GM18861 (cell line): ENCODE measurements around the gene MYLK4.

ENCODE experiments used
- ATAC-seq: cut with Tn5 transposase; IDR thresholded peaks from one replicate; pipeline ENCODE4 v1.9.1; 2021; ENCODE audit not compliant: unreplicated experiment

MYLK4 gene

DNA sequence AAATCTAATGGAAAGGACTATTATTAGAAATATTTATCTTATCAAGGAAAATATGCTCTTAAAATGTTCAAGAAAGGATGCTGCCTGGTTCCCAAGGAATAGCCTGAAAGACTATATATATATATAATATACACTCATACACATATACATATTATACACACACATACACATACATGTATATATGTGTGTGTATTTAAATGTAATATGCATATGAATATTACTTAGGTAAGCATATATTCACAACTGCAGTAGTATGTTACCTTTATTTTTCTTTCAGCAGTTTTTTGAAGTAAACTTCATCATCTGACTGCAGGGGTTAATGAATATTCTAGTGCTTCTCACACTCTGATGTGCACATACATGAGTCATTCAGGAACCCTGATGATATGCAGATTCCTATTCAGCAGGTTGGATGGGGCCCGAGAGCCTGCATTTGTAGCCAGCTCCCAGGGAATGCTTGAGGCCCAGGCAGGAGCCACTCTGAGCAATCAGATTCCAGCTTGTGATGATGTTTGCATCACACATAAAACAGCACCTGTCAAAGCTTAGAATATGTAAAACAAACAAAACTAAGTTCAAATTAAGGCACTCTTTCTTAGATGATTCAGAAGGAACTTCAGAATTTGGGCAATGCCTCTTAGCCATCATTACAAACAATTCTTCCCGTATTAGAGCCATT, 16.1 kb downstream of the MYLK4 start:
- ATAC-seq: no peak

DNA sequence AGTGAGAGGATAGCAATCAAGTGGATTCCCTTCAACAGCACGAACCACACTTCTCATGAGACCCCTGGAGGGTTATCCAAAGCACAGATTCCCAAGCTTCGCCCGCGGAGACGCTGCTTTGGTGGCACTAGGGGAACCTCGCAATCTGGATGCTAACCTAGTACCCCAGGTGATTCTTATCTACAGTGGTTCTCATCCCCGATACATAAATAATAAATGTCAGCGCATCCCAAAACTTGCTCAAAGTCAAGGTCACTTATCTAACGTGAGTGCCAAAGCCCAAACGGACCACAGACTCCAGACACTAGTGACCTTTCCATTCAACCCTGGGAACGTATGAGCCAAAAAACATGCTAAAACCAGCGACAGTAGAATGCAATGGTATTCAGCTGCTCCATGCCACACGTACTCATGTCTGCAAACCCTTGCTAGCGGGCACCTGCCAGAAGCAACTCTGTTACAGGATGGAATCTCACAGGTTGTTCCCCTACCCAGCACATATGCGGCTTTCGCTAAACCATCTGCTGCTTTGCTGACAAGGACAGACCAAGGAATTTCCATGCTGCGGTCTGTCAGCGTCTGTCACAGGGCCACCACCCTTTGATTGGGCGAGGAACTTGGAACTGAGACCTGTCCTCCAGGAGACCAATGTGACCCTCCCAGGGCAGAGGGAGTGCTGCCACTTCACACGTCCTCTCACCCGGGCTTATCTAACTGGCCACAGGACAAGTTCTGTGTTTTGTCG, 16.8 kb downstream of the MYLK4 start:
- ATAC-seq: no peak

DNA sequence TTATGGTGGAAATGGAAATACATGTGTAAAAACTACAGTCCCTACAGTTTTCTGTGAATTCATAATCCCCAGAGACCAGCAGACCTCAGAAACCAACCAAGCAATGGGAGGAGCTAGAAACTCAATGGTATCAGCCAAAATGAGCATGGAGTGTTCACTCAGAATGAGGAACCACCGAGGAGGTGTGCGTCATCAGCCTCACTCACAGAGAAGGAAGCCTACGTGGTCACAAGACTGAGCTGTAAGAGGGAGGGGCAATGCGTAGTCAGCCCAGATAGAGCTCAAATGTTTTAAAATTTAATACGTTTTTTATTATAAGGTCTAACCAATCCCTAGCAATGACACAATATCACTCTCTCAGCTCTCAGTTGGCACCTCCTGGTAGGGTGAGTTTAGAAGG, 17.4 kb downstream of the MYLK4 start:
- ATAC-seq: peak; percentile 95

DNA sequence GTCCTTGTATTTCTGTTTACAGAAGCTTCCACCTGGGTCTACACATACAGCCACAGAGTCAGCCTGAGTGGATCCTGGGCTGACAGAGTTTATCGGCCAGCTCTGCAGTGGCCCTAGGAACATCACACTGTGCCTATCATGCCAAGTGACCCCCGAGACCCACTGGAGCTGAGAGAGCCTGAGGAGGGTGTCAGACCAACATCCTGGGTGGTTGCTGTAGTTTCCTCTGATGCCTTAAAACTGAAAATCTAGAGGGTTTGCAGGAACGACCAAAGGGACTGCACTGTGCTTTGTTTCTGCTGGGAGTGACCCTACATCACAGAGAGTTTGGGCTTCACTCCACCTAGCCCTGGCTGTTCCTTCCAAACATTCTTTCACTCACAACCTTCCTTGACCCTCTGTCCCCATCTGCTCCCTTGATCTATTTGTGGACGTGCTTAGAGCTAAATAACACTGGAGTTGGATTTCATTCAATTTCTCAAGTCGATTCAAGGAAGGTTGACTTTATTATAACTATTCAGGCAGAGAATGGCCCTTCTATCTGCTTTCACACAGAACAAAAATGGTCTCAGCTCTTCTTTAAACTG, 18.1 kb downstream of the MYLK4 start:
- no peak for ATAC-seq

DNA sequence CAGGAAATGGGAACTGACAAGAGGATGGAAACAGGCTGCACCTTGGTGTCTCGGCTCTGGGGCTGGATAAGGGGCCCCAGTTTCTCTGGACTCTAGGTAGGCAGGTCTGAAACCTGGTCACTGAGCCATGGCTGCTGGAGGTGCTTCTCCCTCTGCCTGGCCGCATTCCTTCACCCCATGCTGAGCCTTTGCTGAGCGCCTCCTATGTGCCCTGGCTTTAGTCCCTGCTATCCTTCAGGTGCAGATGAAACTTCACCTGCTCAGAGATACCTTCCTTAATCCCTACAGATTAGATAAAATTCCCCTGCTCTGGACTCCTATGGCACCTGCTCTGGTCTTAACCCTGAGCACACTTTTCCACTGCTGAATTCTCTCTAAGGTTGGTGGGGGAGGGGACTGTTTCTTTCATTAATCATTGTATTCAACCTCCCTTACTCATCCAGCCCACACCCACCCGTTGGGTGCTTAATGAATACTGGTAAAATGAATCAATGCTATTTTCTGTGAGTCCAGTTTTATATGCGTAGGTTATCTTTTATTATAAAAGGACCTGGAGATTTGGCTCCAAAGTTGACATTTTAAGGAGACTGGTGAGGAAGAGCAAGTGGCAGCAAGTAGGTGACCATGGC, 19.3 kb downstream of the MYLK4 start:
- no peak for ATAC-seq

DNA sequence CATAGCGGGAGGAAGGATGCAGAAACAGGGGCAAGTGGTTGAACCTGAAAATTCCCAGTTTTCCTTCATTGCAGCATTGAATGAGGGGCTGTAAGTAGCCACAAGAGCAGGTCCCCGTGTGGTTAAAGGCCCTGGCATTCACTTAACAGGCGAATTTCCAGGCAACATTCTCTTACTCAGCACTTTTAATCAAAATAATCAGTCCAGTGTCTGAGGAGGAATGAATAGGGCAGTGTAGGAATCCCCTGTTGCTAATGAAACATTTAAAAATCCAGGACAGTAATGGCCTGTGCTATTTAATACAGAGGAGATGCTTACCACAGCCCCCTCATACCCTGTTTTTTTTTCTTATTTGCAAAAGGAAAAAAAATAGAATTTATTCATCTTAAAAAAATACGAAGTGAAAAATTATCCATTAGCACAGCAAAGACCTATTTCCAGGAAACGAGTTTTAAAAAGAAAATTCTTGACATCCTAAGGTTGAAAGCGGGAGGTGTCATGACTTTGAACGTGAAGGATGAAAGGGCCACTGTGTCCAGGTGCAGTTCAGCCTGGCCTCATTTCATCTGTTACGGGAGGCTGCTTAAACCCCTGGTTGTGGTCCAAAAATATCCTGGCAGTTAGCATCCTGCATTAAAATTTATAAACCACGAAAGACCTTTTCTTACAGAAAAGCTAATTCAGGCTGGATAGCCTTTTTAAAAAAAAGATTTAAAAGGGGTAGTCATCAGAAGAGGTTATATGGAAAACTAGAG, 20.2 kb downstream of the MYLK4 start:
- ATAC-seq: no peak

DNA sequence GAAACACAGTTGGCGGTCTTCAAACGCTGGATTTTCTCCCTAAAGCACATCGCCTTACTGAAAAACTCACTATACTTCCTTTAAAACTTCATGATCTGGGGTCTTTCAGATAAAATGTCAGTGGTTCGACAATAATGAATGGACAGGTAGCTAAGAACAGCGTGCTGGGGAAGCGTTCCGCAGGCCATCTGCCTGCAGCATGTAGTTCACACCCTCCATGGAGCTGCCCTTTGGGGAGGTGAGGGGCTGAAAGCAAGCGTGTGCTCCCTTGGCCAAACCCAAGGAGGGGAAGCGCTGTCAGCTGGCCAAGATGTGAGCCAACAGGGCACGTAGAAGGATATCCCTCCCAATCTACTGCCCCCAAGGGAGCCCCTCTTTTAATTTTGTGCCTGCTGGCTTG, 20.8 kb downstream of the MYLK4 start:
- no peak for ATAC-seq

DNA sequence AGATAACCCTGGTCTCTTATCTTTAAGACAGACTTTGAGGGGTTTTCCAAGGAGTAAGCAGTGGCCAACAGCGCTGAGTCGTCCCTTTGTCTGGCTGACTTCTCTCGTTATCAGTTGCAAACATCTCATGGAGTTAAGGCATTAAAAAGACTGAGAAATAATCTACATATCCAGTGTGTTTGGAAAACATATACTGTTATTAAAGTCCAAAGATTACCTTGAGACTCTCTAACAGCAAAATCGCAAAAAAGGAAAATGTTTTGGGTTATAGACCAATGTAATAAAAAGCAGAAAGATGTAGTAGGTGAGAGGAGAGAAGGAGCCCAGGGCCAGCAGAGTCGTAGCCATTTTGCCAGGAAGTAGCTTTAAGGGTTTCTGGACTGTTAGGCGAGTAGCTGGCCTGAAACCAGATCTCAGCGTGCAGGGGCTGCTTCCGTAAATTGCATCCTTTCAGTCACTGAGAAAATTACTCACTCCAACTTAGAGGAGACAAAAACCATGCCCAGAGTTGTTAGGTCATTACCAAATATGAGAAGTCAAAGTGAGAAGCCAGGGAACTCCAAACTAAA, 24.6 kb downstream of the MYLK4 start:
- ATAC-seq: peak; percentile 82

DNA sequence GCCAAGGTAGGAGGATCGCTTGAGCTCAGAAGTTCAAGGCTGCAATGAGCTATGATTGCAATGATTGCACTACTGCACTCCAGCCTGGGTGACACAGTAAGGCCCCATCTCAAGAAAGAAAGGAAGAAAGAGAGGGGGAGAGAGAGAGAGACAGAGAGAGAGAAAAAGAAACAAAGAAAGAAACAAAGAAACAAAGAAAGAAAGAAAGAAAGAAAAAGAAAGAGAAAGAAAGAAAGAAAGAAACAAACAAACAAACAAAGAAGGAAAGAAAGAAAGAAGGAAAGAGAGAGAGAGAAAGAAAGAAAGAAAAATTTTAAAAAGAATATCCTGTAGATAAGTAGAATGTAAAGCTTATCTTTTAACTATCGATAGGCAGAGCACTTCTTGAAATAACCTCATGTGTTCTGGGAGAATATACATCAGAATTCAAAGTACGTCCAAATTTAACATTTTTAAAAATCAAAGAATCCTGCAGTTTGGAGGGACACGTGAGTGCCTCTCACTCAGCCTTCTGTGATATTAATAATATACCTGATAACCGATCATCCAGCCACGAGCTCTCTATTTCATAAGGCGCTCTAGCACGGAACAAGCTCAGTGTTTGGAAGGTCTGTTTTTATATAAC, 25.2 kb downstream of the MYLK4 start:
- no peak for ATAC-seq

DNA sequence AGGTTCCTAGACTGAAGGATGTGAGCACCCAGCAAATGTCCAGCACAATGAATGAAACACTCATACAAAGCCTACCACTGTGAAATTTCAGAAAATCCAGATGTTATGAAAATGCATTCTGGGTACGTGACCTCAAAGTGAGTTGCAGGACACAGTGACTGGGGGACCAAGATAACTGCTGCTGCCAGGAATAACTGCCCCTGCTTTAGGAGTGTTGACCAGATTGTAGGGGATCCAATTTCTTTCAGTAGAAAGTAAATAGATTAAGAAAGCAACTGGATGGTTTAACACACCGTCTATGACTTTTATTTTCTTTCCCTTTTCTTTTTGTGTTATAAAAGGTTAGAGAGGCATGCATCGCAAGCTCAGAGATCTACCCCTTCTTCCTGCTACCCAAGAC, 29.5 kb downstream of the MYLK4 start:
- ATAC-seq: no peak

DNA sequence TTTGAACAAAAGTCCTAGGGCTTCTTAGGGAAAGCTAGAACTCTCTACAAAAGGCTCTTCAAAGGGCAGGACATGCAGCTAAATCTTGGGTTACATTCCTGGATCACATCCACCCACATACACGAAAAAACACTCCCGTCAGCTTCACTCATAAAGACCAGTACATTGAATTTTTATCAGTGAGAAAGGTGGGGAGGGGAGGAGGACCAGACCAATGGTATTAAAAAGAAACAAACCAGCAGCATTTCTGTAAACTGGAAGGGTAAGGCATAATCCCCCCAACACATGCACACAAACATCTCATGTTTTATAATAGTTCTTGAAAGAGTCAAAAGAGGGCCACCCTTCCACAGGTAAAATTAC, 31.6 kb downstream of the MYLK4 start:
- ATAC-seq: no peak

DNA sequence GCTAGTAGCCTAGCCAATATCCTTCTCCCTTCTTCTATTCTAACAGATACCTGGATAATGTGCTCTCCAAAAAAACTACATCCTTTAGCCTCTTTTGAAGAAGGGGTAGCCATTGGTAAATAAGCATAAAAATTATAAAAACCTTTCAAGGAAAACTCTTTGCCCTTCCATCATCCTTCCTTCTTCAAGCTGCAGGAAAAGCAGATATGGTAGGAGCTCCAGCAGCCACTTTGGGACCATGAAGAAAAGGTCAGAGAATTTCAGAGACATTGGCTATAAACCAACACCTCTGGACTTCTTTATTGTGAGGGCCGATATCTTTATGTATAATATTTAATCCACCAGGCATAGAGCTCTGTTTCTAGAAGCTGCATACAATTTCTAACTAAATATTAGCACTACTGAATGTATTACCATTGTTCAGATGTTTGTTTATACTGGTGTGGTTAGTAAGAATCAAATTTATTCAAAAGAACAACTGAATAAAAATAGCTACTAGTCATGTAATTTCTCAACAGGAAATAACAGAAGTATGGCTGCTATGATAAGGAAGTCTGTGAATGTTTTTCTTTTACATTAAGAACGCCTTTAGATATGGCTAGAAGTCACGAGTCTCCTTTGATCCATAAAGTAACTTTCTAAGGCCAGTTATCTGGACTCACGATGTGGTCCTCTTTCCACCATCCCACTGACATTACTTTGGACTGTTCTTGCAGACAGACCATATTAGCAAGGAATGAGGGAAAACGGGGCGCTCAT, 32.2 kb downstream of the MYLK4 start:
- no peak for ATAC-seq

DNA sequence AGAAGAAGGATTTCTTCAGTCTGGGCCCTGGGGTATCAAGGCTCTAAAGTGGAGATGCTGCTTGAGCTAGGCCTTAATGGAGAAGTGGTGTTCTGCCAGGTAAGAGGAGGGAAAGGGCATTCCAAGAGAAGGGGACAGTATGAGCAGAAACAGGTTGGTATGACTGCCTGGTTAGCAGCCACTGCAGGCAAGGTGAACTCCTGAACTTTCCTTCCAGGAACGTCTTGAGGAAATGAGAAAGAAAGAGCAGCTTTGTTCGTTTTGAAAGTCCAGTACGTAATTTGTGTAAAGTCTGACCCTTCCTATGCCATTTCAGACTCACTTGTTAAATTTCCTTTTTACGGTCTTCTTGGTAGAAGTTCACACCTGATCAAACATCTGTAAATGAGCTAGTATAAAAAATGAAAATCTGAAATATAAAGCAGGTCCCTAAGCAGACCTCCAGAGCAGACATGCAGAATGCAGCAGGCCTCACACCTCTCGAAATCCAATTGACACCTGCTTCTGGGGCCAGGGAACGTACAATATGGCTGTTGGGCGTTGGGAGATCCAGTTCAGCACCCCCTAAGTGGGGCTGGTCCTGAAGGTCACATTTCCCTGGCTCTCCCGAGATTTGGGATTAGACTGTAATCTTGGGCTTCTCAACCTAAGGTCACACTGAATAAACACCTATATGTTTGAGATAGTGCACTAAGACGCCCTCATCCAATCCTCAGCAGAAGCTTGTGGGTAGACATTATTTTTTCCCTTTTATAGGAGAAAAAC, 33.6 kb downstream of the MYLK4 start:
- ATAC-seq: no peak

DNA sequence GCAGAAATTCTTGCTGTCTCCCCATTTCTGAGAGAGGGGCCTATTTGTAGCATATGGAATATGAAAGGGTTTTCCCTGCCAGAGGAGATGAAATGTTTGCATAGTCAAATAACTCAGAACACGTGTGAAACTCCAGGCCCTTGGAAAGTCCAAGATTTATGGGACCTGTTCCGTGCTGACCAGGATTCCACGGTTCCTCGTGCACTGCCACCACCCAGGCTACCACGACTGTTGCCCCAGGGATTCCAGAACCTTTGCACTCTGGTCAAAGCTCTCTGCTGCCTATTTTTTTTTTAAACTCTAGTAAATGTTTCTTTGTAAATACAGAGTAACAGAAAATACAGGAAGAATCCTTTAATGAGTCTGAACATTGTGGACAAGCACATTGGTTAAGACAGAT, 35.0 kb downstream of the MYLK4 start:
- no peak for ATAC-seq

DNA sequence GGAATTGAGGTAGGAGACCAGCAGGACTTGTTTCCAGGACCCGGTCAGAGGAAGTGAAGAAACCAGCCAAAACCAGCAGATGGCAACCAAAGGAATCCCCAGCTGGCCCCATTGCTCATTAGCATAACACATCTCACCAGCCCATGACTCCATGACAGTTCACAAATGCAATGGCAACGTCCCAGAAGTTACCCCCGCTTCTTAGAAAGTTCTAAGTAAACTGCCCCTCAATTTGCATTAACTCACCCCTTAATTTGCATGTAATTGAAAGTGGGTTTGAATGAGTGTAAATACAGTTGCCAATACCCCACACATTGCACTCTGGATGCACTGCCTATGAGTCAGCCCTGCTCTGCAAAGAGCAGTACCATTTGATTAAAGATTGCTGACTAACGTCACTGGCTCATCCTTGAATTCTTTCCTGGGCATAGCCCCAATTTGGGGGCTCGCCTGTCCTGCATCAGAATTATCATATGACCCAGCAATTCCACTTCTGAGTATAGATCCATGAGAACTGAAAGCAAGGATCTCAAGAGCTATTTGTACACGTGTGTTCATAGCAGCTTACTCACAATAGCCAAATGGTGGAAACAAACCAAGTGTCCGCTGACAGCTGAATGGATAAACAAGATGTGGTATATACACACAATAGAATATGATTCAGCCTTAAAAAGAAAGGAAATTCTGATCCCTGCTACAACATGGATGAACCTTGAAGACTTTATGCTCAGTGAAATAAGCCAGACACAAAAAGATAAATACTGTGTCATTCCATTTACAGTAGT, 36.4 kb downstream of the MYLK4 start:
- ATAC-seq: no peak

DNA sequence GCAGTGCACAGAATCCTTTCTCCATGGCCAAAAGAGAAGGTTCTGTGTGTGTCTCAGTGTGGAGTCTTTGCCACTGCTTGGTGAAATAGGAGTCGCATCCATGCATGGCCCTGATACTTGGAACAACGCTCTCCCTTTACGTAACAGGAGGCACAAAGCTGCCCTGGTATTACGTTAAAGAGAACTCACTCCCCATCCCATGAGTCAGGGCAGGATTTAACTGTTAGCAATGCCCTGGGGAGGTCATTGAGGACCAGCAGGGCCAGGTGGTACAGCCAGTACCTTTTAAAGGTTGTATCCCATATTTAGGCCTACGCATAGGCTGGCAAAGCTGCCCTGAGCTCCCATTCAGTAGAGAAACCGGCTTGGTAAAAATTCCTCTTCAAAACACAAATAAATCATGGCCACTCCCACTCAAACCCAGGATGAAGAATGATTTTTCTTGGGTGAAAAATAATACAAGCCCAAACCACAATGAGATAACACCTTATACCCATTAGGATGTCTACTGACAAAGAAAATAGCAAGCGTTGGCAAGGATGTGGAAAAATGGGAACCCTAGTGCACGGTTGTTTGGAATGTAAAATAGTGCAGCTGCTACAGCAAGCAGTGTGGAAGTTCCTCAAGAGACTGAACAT, 37.1 kb downstream of the MYLK4 start:
- ATAC-seq: no peak

DNA sequence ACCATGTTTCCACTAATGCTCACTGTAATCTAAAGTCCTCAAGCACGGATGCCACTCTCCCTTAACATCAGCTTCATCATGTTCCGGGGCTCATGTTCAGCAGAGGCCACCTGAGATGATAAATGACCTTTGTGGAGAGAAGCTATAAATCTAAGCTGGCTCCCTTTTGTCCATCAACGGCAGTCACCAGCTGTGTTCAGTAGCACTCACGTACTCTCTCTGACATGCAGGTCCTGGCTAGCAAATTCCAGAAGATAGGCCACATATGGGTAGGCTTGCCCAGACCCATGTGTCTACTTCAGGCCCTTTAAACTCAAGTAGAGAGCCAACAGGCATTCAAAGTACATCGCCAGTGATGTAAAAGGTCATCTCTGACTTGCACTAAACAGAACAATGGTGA, 38.6 kb downstream of the MYLK4 start:
- ATAC-seq: no peak

DNA sequence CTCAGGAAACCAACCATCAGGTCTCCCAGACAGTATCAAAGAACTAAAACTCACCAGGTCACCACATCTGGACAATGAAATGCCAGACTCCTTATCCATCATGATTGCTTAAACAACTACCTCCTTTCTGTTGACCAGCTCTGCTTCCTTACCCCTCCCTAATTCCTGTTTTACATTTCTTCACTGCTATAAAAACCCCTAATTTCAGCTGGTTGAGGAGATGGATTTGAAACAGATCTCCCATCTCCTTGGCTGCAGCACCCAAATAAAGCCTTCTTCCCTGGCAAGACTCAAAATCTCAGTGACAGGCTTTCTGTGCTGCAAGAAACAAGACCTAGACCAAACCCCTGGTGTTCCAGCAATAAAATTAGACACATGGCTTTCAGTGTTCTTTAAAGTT, 40.3 kb downstream of the MYLK4 start:
- ATAC-seq: no peak
